ENCODE data around the gene LURAP1L. TPM values are rescaled to one million over a fixed set of nuclear protein-coding genes. Genes with fewer than 3 reads are reported as not detected.

Gene LURAP1L
- total and polyA plus RNA-seq, 2 of the 4 experiments (the other 2 are of a cell fraction): 6.1 to 10.6 TPM

GRCh38 chr9:12838546-12838945 is 63.7 kb downstream of the LURAP1L start:
- no TSS peak for BruUV-seq (replicated peaks)
- H2BK5ac ChIP-seq (ENCODE audit: low read depth, low read length, poor library complexity, severe bottlenecking): no peak overlapping the region
- H2AK9ac ChIP-seq (replicated peaks; ENCODE audit: low read depth, low read length, poor library complexity): no peak overlapping the region
- no peak overlapping the region for H4K5ac ChIP-seq (ENCODE audit: low read depth, low read length)
- no peak overlapping the region for H2BK20ac ChIP-seq (ENCODE audit: low read depth, low read length)
- H2BK15ac ChIP-seq (ENCODE audit: low read depth, low read length): no peak overlapping the region
- intact Hi-C loops (cut with micrococcal nuclease) (no loop called here), dilution Hi-C loops (cut with HindIII; ENCODE audit: low sequenced_read_pairs, unreplicated experiment) (no loop called here), in situ Hi-C loops (cut with MboI; ENCODE audit: low sequenced_read_pairs) (no loop called here)
- no peak overlapping the region for H2BK120ac ChIP-seq (ENCODE audit: low read depth, low read length)
- H4K91ac ChIP-seq (ENCODE audit: insufficient read depth, low read depth, low read length): no peak overlapping the region
- H4K20me1 ChIP-seq (ENCODE audit: insufficient read depth, low read length): no peaks in the 10 kb centered on the region
- ChIA-PET CTCF (interaction anchor here (1.0 to 1.1 kb wide), 2 partner anchors 12 to 36 kb away, joined by 3 read pairs; no protein-coding TSS in a partner anchor), POLR2A (ENCODE audit: unreplicated experiment) (no interaction called here)
- H3K4me3 ChIP-seq (ENCODE audit: insufficient read depth, low read depth, low read length): no peak overlapping the region
- ATAC-seq (ENCODE audit: low read depth) (no peak), DNase-seq (peak; percentile 46)
- H3K27ac ChIP-seq (ENCODE audit: insufficient read depth, low read length): no peak overlapping the region
- H2AK5ac ChIP-seq (ENCODE audit: low read depth, low read length): no peak overlapping the region
- H3K23ac ChIP-seq (ENCODE audit: low read depth, low read length): no peak overlapping the region
- no peak overlapping the region for H3K4me2 ChIP-seq (ENCODE audit: low read depth, low read length)
- no peak overlapping the region for H3K4ac ChIP-seq (ENCODE audit: low read depth, low read length)
- H3K14ac ChIP-seq (replicated peaks; ENCODE audit: low read depth, low read length): no peak overlapping the region
- no peak overlapping the region for H3K56ac ChIP-seq (ENCODE audit: extremely low read depth, insufficient read depth, low read length)
- no peaks in the 10 kb centered on the region for H3K9me1 ChIP-seq (ENCODE audit: insufficient read depth, low read length)
- H3K4me1 ChIP-seq (ENCODE audit: control insufficient read depth, insufficient read depth, low read length): no peaks in the 10 kb centered on the region
- no peaks in the 10 kb centered on the region for H3K79me1 ChIP-seq (ENCODE audit: low read depth in 1 of 2, low read length in 2 of 2)
- no peak overlapping the region for H3K18ac ChIP-seq (ENCODE audit: low read depth, low read length)
- H3K9ac ChIP-seq (ENCODE audit: low read depth, low read length): no peak overlapping the region
- peaks cover 4% of the 10 kb centered on the region; the same call in 1 of the 2 replicates for H3K9me3 ChIP-seq (ENCODE audit: control insufficient read depth, insufficient read depth, low read length)
- no peak for TF ChIP-seq BHLHE40 (IDR thresholded peaks at IDR 0.05; ENCODE audit: low read depth, low read length)
- no peak for TF ChIP-seq CEBPB (IDR thresholded peaks at IDR 0.05; ENCODE audit: low read depth, low read length)
- no peak for TF ChIP-seq NFE2L2 (IDR thresholded peaks at IDR 0.05; ENCODE audit: low read depth, low read length)
- TF ChIP-seq MAZ (IDR thresholded peaks at IDR 0.05; ENCODE audit: borderline replicate concordance, low read depth, low read length): no peak
- TF ChIP-seq SMC3 (IDR thresholded peaks at IDR 0.05; ENCODE audit: low read depth, low read length): no peak
- TF ChIP-seq, protein P1, sequence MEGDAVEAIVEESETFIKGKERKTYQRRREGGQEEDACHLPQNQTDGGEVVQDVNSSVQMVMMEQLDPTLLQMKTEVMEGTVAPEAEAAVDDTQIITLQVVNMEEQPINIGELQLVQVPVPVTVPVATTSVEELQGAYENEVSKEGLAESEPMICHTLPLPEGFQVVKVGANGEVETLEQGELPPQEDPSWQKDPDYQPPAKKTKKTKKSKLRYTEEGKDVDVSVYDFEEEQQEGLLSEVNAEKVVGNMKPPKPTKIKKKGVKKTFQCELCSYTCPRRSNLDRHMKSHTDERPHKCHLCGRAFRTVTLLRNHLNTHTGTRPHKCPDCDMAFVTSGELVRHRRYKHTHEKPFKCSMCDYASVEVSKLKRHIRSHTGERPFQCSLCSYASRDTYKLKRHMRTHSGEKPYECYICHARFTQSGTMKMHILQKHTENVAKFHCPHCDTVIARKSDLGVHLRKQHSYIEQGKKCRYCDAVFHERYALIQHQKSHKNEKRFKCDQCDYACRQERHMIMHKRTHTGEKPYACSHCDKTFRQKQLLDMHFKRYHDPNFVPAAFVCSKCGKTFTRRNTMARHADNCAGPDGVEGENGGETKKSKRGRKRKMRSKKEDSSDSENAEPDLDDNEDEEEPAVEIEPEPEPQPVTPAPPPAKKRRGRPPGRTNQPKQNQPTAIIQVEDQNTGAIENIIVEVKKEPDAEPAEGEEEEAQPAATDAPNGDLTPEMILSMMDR (conservative IDR thresholded peaks at IDR 0.05; ENCODE audit: low read depth, low read length): no peak
- TF ChIP-seq, protein P2, sequence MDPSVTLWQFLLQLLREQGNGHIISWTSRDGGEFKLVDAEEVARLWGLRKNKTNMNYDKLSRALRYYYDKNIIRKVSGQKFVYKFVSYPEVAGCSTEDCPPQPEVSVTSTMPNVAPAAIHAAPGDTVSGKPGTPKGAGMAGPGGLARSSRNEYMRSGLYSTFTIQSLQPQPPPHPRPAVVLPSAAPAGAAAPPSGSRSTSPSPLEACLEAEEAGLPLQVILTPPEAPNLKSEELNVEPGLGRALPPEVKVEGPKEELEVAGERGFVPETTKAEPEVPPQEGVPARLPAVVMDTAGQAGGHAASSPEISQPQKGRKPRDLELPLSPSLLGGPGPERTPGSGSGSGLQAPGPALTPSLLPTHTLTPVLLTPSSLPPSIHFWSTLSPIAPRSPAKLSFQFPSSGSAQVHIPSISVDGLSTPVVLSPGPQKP (IDR thresholded peaks at IDR 0.05; ENCODE audit: borderline replicate concordance, low read depth, low read length): no peak
- TF ChIP-seq MXI1 (IDR thresholded peaks at IDR 0.05; ENCODE audit: borderline replicate concordance, low read depth, low read length): no peak
- no peak for TF ChIP-seq RAD21 (IDR thresholded peaks at IDR 0.05; ENCODE audit: low read length)
- H3K27me3 ChIP-seq (ENCODE audit: control insufficient read depth, insufficient read depth, low read length): no peaks in the 10 kb centered on the region
- no peaks in the 10 kb centered on the region for H3K36me3 ChIP-seq (ENCODE audit: control insufficient read depth, insufficient read depth, low read length)
- H4K8ac ChIP-seq (ENCODE audit: low read depth in 2 of 2, low read length in 2 of 2): no peak overlapping the region
- H2AFZ ChIP-seq (replicated peaks; ENCODE audit: low read length, poor library complexity): no peak overlapping the region

All from IMR-90 (cell line).